Vagina (tissue), 2 donors: ENCODE data around the gene ESR1.

Source experiments
- CTCF ChIP-seq, 3 experiments: fragments of 450-650 bp in 2 of 3; fragments of 200-600 bp in 1 of 3; sonication (generic) in 1 of 3; IDR thresholded peaks; one replicate each; pipeline ENCODE4 v1.5.1; 2017 to 2019; ENCODE audit warnings: antibody characterized with exemption in 3 of 3, mild to moderate bottlenecking in 2 of 3, moderate library complexity in 2 of 3
- POLR2A ChIP-seq, 2 donors: fragments of 450-650 bp; IDR thresholded peaks; one replicate each; pipeline ENCODE4 v1.6.1; 2017; ENCODE audit warnings: antibody characterized with exemption in 2 of 2, mild to moderate bottlenecking in 2 of 2, moderate library complexity in 2 of 2

- TF ChIP-seq CTCF (IDR thresholded peaks at IDR 0.05), result no peak
- no peak for TF ChIP-seq POLR2A (IDR thresholded peaks at IDR 0.05)
Measured at GRCh38 chr6:152164957-152165356, 357.5 kb downstream of the ESR1 start.
